HG02885 (cell line): Measurements from ENCODE around the gene NAT16.
"Not testable (repeated sequence)": the region's sequence is repeated elsewhere in the genome, so short reads cannot be mapped to it uniquely, and the experiment has no call there.

ENCODE experiments used
- ATAC-seq: cut with Tn5 transposase; IDR thresholded peaks from one replicate; pipeline ENCODE4 v1.9.1; 2021; ENCODE audit warnings: mild to moderate bottlenecking; ENCODE audit not compliant: unreplicated experiment, poor library complexity

NAT16 gene

GRCh38 chr7:101132626-101133600 is 47.2 kb downstream of the NAT16 start:
- ATAC-seq: not testable (repeated sequence)

DNA sequence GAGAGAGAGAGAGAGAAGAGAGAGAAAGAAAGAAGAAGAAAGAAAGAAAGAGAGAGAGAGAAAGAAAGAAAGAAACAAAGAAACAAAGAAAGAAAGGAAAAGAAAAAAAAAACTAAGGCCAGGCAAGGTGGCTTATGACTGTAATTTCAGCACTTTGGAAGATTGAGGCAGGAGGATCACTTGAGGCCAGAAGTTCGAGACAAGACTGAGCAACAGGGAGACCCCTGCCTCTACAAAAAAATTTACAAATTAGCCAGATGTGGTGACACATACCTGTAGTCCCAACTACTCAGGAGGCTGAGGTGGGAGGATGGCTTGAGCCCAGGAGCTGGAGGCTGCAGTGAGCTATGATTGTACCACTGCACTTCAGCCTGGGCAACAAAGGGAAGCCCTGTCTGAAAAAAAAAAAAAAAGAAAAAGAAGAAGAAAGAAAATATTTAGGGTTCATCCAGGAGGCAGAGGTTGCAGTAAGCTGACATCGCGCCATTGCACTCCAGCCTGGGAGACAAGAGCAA is 50.4 kb downstream of the NAT16 start:
- ATAC-seq: no peak

GRCh38 chr7:101128040-101128834 is 51.9 kb downstream of the NAT16 start:
- ATAC-seq: no peak

- ATAC-seq: no peak
These were observed 52.5 kb downstream of the NAT16 start for GRCh38 chr7:101127460-101128039.

DNA sequence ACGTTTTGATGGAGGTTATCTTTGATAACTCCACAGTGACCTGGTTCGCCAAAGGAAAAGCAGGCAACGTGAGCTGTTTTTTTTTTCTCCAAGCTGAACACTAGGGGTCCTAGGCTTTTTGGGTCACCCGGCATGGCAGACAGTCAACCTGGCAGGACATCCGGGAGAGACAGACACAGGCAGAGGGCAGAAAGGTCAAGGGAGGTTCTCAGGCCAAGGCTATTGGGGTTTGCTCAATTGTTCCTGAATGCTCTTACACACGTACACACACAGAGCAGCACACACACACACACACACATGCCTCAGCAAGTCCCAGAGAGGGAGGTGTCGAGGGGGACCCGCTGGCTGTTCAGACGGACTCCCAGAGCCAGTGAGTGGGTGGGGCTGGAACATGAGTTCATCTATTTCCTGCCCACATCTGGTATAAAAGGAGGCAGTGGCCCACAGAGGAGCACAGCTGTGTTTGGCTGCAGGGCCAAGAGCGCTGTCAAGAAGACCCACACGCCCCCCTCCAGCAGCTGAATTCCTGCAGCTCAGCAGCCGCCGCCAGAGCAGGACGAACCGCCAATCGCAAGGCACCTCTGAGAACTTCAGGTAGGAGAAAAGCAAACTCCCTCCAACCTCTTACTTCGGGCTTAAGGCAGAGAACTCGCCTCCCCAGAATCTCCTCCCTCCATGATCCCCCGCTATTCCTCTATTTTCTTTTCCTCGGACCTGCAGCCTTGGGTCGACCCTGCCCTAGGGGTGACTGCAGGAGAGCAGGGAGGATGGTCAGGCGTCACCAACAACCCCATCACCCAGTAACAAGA is 53.2 kb downstream of the NAT16 start, which contains the start of gene SERPINE1:
Gene SERPINE1, plus strand, starts transcription at position 454 of the 809 bp plus-strand sequence. CDS start 1,290 bp downstream, outside the sequence.
- peak; percentile 52 for ATAC-seq

DNA sequence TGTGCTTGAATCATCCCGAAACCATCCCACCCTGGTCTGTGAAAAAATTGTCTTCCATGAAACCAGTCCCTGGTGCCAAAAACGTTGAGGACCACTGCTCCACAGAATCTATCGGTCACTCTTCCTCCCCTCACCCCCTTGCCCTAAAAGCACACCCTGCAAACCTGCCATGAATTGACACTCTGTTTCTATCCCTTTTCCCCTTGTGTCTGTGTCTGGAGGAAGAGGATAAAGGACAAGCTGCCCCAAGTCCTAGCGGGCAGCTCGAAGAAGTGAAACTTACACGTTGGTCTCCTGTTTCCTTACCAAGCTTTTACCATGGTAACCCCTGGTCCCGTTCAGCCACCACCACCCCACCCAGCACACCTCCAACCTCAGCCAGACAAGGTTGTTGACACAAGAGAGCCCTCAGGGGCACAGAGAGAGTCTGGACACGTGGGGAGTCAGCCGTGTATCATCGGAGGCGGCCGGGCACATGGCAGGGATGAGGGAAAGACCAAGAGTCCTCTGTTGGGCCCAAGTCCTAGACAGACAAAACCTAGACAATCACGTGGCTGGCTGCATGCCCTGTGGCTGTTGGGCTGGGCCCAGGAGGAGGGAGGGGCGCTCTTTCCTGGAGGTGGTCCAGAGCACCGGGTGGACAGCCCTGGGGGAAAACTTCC is 54.0 kb downstream of the NAT16 start:
- ATAC-seq: no peak

DNA sequence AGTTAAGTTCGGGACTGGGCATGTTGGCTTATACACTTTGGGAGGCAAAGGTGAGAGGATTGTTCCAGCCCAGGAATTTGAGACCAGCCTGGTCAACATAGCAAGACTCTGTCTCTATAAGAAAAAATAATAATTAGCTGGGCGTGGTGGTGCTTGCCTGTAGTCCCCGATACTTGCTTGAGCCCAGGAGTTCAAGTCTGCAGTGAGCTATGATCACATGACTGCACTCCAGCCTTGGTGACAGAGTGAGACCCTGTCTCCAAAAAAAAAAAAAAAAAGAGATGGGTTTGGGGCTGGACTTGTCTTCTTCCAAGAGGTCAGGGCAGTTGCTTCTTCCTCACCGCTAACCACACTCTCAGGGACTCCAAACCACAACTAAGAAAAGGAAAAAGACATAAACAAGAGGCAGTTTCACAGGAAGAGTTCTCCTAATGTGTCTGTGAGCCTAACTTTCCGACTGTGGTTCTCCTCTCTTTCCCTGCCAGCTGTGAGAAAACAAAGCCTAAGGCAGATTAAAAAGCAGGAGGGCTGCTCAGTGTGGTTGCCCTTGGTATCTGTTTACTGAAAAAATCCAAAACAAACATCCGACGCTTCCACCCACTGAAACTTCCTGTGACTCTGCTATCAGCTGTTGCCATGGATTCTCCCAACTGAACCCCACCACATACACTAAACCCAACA is 55.6 kb downstream of the NAT16 start:
- no peak for ATAC-seq

DNA sequence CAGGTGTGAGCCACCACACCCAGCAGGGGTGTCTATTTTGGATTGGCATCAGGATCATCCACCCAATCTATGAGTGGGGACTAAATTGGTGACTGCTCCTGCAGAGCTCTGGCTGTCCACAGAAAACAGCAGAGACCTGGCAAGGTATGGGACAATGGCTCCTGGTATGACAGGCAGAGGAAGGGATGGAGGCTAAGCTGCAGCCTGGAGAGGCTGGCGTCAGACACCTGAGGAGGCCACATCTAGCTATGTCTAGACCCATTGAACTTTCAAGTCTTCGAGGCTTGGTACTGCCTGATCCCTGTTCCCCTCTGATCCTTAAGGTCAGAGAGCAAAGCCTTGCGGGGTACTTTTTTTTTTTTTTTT is 56.4 kb downstream of the NAT16 start:
- ATAC-seq: no peak

DNA sequence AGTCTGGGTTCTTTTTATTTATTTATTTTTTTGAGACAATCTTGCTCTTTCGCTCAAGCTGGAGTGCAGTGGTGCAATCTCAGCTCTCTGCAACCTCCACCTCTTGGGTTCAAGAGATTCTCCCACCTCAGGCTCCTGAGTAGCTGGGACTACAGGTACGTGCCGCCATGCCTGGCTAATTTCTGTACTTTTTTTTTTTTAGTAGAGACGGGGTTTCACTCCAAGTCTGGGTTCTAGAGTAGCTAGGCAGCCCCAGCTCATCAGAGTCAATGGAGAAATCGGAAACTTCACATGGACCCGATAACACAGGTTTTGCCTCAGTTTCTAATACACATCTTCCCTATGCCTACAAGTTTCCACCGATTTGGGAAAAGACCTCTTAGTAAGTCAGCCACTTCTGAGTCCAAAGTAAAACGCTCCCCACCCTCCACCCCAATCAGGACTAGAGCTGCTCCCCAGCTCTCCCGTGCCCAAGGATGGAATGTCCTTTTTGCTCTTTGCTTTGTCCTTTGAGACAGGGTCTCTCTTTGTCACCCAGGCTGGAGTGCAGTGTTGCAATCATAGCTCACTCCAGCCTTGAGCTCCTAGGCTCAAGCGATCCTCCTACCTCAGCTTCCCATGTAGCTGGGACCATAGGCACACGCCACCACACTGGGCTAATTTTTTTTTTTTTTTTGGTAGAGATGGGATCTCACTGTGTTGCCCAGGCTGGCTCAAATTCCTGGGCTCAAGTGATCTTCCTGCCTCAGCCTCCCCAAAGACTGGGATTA is 57.0 kb downstream of the NAT16 start:
- no peak for ATAC-seq

DNA sequence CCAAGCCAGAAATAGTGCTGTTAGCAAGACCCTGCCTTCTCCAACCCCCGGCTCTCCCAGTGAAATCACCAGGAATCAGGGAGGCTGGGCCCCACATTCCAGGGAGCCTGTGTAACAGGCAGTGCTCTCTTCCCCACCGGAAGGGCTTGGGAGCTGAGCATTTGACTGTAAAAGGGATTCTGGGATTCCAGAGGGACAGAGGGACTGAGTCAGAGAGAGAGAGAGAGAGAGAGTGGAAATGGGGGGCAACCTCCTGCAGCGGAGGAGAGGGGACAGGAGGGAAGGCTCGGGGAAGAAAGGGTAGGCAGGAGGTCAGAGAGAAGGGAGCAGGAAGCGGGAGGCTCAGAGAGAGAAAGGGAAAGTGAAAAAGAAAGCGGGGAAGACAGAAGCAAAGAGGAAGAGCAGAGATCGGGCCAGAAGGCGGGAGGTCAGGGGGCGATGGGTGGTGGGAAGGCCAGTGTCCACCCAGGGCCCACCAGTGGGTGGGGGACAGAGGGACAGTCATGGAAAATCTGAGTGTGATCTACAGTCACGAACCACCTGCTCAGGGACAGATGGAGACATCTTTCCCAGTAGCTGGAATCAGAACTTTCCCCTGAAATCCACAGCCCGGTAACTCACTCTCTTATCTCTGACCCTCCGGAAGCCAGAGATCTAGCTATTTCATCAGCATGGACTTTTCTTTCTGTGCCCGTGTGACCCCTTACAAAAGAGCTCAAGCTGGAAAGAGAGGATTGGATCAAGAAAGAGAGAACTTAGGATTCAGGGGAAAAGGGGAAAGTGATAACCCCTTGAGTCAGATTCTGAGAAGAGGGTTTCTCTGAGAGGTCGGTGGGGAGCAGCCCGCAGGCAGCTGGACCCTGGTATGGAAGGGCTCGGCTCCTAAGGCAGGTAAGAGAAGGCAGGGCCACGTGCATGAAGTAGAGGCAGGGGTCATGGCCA is 57.8 kb downstream of the NAT16 start:
- no peak for ATAC-seq

- not testable (repeated sequence) for ATAC-seq
These were observed 58.5 kb downstream of the NAT16 start for GRCh38 chr7:101121631-101121990.
